HG03469 (cell line): ENCODE results near the gene RHOBTB1.
A peak's percentile ranks its signal among the peaks of the same experiment; 100 is the strongest.

ENCODE experiments used
- ATAC-seq: cut with Tn5 transposase; IDR thresholded peaks from one replicate; pipeline ENCODE4 v1.9.1; 2021; ENCODE audit warnings: mild to moderate bottlenecking, moderate library complexity, moderate number of reproducible peaks; ENCODE audit not compliant: unreplicated experiment

RHOBTB1 gene

GRCh38 chr10:60942788-60943315, 1.1 kb downstream of the RHOBTB1 start:
- ATAC-seq = no peak

- ATAC-seq = no peak
Measured at GRCh38 chr10:60942134-60942787, 1.7 kb downstream of the RHOBTB1 start.

DNA sequence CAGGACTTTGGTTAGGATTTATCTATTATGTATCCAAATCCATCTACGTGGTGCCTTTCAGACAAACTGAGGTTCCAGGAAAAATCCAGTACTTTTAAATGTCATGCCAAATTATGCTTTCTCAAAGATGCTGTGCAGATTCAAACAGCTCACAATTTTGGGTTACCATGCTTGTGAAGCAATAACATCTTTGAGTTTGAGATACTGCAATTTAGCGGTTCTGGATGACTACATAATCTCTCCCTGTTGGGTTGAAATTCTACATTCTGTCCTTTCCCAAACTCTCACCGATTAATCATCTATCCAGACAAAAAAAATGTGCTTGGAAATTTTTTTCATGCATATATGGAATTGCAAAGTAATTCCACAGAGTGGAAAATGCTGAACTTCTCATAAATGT, 3.5 kb downstream of the RHOBTB1 start:
- ATAC-seq = no peak

DNA sequence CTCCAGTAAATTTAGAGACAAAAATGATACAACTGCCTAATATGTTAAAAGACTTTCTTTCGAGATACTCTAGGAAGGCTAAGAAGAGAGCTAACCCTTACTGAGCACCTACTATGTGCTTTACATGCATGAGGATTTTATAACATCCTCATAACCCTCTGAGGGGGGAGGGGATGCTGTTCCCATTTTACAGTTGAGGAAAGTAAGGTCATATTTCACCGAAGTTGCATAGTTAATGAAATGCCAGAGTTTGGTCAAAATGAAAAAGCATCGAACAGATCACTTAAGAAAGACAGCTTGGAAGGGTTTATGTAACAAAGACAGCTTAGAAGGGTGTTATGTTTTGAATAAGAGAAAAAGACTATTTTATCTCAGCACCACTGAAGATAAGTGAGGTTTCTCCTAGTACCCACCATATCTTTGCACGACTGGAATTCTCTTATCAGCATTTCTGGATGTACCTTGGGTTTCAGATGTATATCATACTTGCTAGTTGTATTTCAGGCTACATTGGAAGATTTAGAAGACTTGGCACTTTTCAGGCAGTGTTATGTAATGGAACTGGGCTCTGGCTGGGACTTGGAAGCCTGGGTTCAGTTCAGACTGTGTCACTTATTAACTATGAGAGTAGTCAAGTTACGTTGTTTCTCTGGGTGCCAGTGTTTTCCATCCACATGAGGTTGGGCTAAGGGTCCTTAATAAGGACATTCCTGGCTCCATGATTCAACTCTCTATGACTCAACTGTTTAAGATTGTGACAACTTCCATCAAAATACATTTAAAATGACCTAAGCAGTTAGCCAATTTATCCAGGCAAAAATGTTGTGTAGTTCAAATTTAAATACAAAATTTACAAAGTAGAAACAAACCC, 6.0 kb downstream of the RHOBTB1 start:
- no peak for ATAC-seq

DNA sequence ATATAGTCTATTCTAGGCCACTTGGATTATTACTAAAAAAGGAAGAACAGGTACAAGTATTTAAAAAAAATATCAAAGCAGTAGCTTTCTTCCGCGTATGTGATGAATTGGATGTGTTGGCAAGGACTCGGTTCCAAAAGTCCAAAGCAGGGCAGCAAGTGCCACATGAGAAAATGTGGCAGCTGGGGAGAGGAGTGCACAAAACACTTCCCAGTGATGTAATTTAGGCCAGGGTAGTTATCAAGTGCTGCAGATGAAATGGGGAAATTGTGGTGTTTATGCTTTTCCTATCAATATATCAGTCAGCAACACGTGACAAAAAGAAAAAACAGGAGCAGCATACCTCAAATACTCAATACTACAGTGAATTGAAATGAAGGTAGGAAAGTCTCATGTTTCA, 7.0 kb downstream of the RHOBTB1 start:
- no peak for ATAC-seq

DNA sequence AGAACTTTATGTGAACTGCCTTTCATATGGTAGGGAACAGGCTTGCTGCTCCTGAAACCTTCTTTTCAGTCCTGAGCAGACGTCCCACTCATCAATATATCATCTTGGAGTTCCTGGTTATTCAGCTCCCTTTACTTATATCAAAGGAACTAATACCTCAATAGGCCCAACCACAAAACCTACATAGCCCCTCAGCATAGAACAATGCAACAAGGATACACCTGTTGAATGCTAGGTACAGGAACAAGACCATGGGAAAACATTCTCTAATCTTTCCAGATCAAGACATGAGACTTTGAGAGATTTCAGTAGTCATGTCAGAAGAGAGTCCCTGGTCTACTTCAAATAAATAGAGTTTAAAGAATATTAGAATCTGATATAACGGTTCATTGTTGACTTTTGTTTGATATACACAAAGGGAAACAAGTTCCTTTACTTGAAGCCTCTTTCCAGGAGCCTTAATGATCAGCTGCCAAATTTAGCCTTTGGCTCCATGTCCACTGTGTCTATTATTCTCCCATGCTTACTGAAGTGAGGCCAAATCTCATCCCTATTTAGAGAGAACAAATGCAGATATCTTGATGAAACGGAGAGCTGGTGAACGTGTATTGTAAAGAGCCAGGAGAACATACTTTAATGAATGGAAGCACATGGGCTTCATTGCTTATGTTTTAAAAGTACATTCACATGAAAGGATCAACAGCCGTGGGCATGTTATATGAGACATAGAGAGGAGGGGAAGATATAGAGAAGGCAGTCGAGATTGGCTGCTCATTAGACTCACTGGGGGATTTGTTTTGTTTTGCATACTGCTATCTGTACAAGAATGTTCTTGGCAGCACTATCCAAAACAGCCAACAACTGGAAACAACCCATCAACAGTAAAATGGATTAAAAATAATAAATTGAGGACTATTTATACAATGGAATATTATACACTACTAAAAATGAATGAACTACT, 9.5 kb downstream of the RHOBTB1 start:
- no peak for ATAC-seq

- ATAC-seq = no peak
Measured at GRCh38 chr10:60932756-60933155, 11.2 kb downstream of the RHOBTB1 start.

DNA sequence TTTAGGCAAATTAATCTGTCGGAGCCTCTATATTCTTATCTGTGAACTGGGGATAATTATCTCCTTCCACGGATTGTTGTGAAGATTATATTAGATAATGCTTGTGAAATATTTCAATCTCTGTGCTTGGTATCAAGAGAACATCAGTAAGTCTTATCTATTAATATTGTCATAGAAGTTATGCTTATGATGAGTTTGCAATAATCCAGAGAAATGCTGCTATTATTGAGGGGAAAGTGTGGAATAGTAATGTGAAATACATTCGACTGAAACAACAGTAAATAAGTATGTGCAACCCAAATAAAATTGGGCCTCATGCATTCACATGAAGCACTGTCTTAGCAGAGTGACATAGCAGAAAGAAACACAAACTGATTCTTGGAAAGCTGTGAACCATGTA, 13.7 kb downstream of the RHOBTB1 start:
- ATAC-seq = no peak

DNA sequence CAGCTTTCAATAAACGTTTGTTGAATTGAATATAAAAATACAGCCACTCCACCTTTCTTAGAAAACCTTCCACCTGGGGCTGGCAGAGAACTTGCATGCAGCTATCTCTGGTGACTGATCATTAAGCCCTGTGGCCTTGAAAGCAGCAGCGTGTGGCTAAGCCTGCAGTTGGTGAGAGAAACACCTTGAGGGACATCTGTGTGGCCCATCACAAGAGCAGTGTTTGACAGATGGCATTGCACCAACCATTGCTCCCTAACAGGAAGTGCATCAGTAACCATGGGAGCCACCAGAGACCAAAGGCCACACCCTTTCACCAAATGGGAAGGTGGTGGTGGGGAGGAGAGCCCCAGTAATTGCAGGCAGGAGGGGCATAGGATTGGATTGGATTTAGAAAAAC, 22.4 kb downstream of the RHOBTB1 start:
- no peak for ATAC-seq

- ATAC-seq = no peak
Measured at GRCh38 chr10:60920479-60920878, 23.5 kb downstream of the RHOBTB1 start.

DNA sequence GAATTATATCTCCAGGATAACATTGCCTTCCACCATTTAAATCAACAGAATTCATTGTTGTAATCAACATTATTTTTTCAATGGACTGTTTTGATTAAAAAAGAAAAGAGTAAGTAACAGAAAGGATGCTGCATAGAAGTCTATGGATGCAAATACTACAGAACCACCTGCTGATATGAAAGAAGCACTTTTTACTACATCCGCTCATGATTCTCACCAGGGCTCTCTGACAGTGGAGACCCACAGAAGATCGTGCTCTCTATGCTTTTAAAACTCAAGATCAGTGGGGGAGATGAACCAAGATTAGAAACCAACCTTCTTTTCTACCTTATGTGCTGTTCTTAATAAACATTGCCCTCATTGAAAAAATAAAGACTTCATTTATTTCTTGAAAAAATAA, 24.4 kb downstream of the RHOBTB1 start:
- ATAC-seq = no peak

GRCh38 chr10:60917331-60918280, 26.4 kb downstream of the RHOBTB1 start:
- no peak for ATAC-seq

DNA sequence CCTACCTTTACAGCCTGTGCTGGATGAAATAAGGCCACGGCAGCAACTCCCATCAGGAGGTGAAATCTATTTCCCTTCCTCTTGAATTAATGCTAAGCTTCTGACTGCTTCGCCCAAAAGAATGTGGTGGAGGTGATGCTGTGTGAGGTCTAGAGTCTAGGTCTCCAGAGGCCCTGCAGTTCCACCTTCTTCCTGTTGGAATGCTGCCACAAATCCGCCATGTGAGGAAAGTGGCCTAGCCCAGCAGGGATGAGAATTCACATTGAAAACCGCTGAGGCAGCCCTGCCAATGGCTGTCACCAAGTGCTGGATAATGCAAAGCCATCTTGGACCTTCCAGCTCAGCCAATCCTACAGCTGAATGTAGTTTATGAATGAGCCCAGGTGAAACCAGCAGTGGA, 28.0 kb downstream of the RHOBTB1 start:
- no peak for ATAC-seq

- no peak for ATAC-seq
Measured at GRCh38 chr10:60914690-60915141, 29.3 kb downstream of the RHOBTB1 start.

DNA sequence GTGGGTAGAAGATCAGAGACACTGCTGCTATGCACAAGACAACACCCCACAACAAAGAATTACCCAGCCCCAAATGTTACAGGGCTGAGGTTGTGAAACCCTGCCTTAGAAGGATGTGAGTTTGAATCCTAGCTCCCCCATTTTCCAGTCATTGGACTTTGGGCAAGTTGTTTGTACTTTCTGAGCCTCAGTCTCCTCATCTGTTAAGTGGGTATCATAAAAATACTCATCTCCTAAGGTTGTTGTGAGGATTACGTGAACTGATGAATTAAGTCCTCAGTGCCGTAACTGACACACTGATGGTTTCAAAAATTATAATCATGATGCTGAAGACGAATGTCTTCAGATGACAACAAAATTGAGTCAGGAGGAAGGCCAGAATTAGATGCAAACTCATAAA, 30.3 kb downstream of the RHOBTB1 start:
- no peak for ATAC-seq

- ATAC-seq = no peak
Measured at GRCh38 chr10:60913071-60913470, 30.9 kb downstream of the RHOBTB1 start.

- ATAC-seq = no peak
Measured at GRCh38 chr10:60911715-60912114, 32.3 kb downstream of the RHOBTB1 start.

GRCh38 chr10:60911216-60911615, 32.8 kb downstream of the RHOBTB1 start:
- ATAC-seq = no peak

DNA sequence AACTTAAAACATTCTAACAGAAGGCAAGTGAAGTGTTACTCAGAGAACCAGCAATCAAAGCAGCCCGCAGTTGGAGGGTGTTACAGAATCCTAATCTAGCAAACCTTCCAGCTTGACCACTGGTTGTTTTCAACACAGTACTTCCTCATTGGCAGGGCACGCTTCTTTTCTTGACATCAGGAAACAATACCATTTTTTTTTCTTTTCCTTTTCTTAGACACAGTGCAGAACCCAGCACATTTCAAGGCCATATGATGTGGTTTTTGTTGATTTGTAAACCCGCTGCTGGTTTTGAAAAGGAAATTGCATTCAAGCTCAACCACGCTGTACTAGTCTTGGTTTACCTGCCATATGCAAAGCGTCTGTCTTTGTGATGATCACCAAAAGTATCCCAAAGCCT, 33.4 kb downstream of the RHOBTB1 start:
- peak; percentile 59 for ATAC-seq

DNA sequence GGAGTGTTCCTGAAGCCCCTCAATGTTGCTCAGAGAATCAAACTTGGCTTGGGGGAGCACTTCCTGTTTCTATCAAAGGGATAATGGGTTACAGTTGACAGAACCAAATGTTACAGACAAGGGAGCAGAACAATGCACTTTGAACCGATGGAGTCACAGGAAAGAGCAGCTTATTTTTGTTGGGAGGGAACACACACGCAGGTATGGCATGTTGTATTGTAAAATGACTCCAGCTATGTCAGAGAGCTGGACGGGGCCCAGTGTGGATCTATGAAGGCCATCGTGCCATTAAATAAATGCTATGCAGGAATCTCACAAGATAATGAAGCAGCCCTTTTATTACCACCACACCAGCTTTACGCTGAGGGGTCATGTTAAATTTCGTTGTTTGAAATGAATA, 35.1 kb downstream of the RHOBTB1 start:
- ATAC-seq = no peak
